ENCODE measurements around the gene CEACAM4. TPM values are rescaled to one million over a fixed set of nuclear protein-coding genes. Genes with fewer than 3 reads are reported as not detected.

Gene CEACAM4
- total RNA-seq, 1 donor from 2014 or later, result not detected

Other genes with a start within 250 kb of the CEACAM4 start
- gene EXOSC5, start 229.7 kb downstream of the CEACAM4 start, total RNA-seq, result 65.8 and 69.2 TPM in 2 replicates
- gene BCKDHA, start 229.3 kb downstream of the CEACAM4 start, total RNA-seq, result 11.4 and 20.1 TPM in 2 replicates
- gene B3GNT8, start 199.7 kb downstream of the CEACAM4 start, total RNA-seq, result 0.37 and 0.83 TPM in 2 replicates
- 52.6 and 58.7 TPM in 2 replicates for gene DMAC2, start 187.2 kb downstream of the CEACAM4 start, total RNA-seq
- gene ERICH4, start 183.9 kb downstream of the CEACAM4 start, total RNA-seq, result not detected in 2 replicates
- gene CEACAM21, start 50.9 kb downstream of the CEACAM4 start, total RNA-seq, result 31.1 and 32.8 TPM in 2 replicates
- not detected in 2 replicates for gene CEACAM7, start 61.2 kb upstream of the CEACAM4 start, total RNA-seq
- gene CEACAM5, start 81.6 kb upstream of the CEACAM4 start, total RNA-seq, result not detected in 2 replicates
- gene CEACAM6, start 128.5 kb upstream of the CEACAM4 start, total RNA-seq, result not detected in 2 replicates
- gene CEACAM3, start 169.5 kb upstream of the CEACAM4 start, total RNA-seq, result not detected in 2 replicates
- not detected in 2 replicates for gene LYPD4, start 217.6 kb upstream of the CEACAM4 start, total RNA-seq
- gene DMRTC2, start 218.0 kb upstream of the CEACAM4 start, total RNA-seq, result not detected in 2 replicates
- 2,909 and 2,931 TPM in 2 replicates for gene RPS19, start 233.2 kb upstream of the CEACAM4 start, total RNA-seq

Data from activated CD4-positive, alpha-beta T cell treated with anti-CD3 and anti-CD28 coated beads, Interleukin-2, amount 10 ng/mL, durations not matched to agents 24 days and 14 days (primary cell).